ENCODE data around the gene MUL1. TPM values are rescaled to one million over a fixed set of nuclear protein-coding genes. Genes with fewer than 3 reads are reported as not detected.

The MUL1 gene
- total RNA-seq, 1 experiment from 2014 or later: 21.9 TPM

DNA sequence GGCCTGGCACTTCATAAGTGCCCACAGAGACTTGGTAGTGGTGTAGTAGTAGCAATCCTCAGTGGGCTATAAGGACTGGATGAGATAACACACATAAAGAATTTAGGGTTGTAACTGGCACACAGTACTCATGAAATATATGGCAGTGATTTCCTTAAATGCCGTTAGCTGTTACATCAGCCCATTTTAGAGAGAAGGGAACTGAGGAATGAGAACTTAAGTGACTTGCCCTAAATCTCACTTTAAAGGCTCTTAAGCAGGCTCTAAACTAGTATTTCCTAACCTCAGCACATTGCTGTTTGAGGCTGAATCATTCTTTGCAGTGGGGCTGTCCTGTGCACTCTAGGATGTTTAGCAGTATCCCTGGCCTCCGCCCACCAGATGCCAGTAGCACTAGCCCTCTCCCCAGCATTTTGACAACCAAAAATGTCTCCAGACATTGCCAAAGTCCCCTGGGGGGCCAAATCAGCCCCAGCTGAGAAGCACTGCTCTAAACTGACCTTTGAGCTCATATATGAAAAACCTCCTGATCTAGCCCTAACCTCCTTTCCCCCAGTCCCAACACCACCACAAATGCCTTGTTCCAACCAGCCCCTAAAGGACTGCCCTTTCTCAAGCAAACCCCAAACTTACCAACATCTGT lies 33.5 kb downstream of the MUL1 start (continued):
- TF ChIP-seq PRDM15 (CRISPR knock-in tag; IDR thresholded peaks at IDR 0.05) (no peak), TEAD1 (CRISPR knock-in tag; IDR thresholded peaks at IDR 0.05) (no peak), ZNF121 (CRISPR knock-in tag; IDR thresholded peaks at IDR 0.05) (no peak), PRRX2 (CRISPR knock-in tag; IDR thresholded peaks at IDR 0.05) (no peak), RORB (CRISPR knock-in tag; IDR thresholded peaks at IDR 0.05) (no peak), SOX15 (CRISPR knock-in tag; IDR thresholded peaks at IDR 0.05) (no peak), GTF2I (CRISPR knock-in tag; conservative IDR thresholded peaks at IDR 0.05) (no peak)

- Mint-ChIP-seq H3K27me3 (ENCODE audit: low read depth) (peaks cover 16% of the 10 kb centered on the region), H3K36me3 (no peaks in the 10 kb centered on the region), H3K4me1 (peaks cover 45% of the 10 kb centered on the region), H3K4me3 (peak overlapping the region; percentile 54), H3K9me3 (no peaks in the 10 kb centered on the region), H3K27ac (peak overlapping the region; percentile 60; the same call in 1 of the 2 replicates)
- DNase-seq (ENCODE audit: low spot score): no peak
- CTCF ChIA-PET: interaction anchor here (1.1 to 2.2 kb wide), 5 partner anchors 10 to 744 kb away, joined by 3 to 15 read pairs (median 7); no protein-coding TSS in a partner anchor
- POLR2A ChIA-PET: interaction anchor here (1.4 kb wide), 1 partner anchor 10 kb away, joined by 7 read pairs; no protein-coding TSS in a partner anchor
- TF ChIP-seq CREB1 (CRISPR knock-in tag; IDR thresholded peaks at IDR 0.05): no peak
- TF ChIP-seq ZNF121 (CRISPR knock-in tag; IDR thresholded peaks at IDR 0.05): peak; percentile 84
- ATAC-seq: no peak
Observed at GRCh38 chr1:20473894-20474293, 34.1 kb downstream of the MUL1 start.

DNA sequence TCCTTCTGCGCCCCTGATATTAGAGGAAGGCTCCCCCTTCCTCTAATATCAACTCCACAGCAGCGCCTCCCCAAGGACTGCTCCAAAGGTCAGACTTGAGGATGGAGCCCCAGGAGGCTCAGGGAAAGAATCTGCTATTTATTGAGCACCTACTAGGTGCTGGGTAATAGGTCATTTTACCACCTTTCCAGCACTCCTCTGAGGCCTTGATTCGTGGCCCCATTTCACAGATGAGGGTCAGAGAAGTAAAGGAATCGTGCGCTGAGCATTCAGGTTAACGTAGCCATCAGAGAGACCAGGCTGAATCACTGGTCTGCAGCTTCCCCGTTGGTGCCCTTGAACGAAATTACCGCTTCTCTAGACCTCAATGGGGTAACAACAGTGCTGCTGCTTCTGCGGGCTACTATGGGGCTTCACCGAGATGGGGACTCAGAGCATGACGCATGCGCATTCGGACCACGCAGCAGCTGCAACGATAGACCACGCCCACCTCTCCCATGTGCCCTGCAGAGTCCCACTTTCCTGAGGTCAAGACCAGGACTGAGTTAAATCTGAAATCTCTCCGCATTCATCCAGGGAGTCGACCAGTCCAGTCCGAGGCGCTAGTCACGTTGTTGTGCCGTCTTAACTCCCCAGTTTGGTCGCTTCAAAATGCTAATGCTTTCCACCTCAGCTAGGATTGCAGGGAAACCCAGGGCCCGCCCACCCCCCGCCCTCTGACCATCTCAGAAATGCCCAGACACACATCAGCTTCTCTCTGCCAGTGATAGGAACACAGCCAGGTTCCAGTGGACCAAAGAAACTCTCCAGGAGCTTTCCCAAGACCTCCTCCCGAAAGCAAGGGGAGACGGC lies 34.9 kb downstream of the MUL1 start:
- ChIA-PET CTCF (interaction anchor here (0.8 to 2.2 kb wide), 8 partner anchors 10 to 745 kb away, joined by 3 to 15 read pairs (median 5); no protein-coding TSS in a partner anchor), POLR2A (interaction anchor here (1.4 kb wide), 1 partner anchor 11 kb away, joined by 7 read pairs; no protein-coding TSS in a partner anchor)
- H3K27ac Mint-ChIP-seq: peak overlapping the region; percentile 60
- ATAC-seq (peak; percentile 87), DNase-seq (ENCODE audit: low spot score) (peak; percentile 87)
- peaks cover 21% of the 10 kb centered on the region for H3K27me3 Mint-ChIP-seq (ENCODE audit: low read depth)
- H3K4me1 Mint-ChIP-seq: peaks cover 42% of the 10 kb centered on the region
- no peaks in the 10 kb centered on the region for H3K36me3 Mint-ChIP-seq
- H3K4me3 Mint-ChIP-seq: peak overlapping the region; percentile 54
- no peaks in the 10 kb centered on the region for H3K9me3 Mint-ChIP-seq
- TF ChIP-seq SOX15 (CRISPR knock-in tag; IDR thresholded peaks at IDR 0.05) (no peak), FOXP1 (CRISPR knock-in tag; IDR thresholded peaks at IDR 0.05; ENCODE audit: borderline replicate concordance) (no peak), IRF2 (CRISPR knock-in tag; IDR thresholded peaks at IDR 0.05; ENCODE audit: borderline replicate concordance, low read depth) (no peak), CTCF (IDR thresholded peaks at IDR 0.05) (no peak), MYBL2 (CRISPR knock-in tag; IDR thresholded peaks at IDR 0.05) (no peak), TCF7 (CRISPR knock-in tag; IDR thresholded peaks at IDR 0.05; ENCODE audit: low read depth) (no peak)
- TF ChIP-seq, protein P1, sequence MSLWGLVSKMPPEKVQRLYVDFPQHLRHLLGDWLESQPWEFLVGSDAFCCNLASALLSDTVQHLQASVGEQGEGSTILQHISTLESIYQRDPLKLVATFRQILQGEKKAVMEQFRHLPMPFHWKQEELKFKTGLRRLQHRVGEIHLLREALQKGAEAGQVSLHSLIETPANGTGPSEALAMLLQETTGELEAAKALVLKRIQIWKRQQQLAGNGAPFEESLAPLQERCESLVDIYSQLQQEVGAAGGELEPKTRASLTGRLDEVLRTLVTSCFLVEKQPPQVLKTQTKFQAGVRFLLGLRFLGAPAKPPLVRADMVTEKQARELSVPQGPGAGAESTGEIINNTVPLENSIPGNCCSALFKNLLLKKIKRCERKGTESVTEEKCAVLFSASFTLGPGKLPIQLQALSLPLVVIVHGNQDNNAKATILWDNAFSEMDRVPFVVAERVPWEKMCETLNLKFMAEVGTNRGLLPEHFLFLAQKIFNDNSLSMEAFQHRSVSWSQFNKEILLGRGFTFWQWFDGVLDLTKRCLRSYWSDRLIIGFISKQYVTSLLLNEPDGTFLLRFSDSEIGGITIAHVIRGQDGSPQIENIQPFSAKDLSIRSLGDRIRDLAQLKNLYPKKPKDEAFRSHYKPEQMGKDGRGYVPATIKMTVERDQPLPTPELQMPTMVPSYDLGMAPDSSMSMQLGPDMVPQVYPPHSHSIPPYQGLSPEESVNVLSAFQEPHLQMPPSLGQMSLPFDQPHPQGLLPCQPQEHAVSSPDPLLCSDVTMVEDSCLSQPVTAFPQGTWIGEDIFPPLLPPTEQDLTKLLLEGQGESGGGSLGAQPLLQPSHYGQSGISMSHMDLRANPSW (CRISPR knock-in tag; conservative IDR thresholded peaks at IDR 0.05; ENCODE audit: low read depth): no peak
- TF ChIP-seq, protein P2, sequence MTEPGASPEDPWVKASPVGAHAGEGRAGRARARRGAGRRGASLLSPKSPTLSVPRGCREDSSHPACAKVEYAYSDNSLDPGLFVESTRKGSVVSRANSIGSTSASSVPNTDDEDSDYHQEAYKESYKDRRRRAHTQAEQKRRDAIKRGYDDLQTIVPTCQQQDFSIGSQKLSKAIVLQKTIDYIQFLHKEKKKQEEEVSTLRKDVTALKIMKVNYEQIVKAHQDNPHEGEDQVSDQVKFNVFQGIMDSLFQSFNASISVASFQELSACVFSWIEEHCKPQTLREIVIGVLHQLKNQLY (CRISPR knock-in tag; IDR thresholded peaks at IDR 0.05): no peak
- TF ChIP-seq, protein P3, sequence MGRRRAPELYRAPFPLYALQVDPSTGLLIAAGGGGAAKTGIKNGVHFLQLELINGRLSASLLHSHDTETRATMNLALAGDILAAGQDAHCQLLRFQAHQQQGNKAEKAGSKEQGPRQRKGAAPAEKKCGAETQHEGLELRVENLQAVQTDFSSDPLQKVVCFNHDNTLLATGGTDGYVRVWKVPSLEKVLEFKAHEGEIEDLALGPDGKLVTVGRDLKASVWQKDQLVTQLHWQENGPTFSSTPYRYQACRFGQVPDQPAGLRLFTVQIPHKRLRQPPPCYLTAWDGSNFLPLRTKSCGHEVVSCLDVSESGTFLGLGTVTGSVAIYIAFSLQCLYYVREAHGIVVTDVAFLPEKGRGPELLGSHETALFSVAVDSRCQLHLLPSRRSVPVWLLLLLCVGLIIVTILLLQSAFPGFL (CRISPR knock-in tag; IDR thresholded peaks at IDR 0.05; ENCODE audit: borderline replicate concordance): no peak
- TF ChIP-seq, protein P4, sequence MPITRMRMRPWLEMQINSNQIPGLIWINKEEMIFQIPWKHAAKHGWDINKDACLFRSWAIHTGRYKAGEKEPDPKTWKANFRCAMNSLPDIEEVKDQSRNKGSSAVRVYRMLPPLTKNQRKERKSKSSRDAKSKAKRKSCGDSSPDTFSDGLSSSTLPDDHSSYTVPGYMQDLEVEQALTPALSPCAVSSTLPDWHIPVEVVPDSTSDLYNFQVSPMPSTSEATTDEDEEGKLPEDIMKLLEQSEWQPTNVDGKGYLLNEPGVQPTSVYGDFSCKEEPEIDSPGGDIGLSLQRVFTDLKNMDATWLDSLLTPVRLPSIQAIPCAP (CRISPR knock-in tag; IDR thresholded peaks at IDR 0.05): no peak

Measured in WTC11 (cell line).